Mucosa of rectum (tissue), 2 donors: ENCODE measurements around the gene SCYL1.

ENCODE experiments used
- H3K27ac ChIP-seq, 2 donors: one replicate each; pipeline ENCODE4 v1.7.0; 2013; ENCODE audit warnings: inconsistent platforms in 2 of 2, low read depth in 2 of 2, low read length in 2 of 2
- H3K27me3 ChIP-seq, 2 donors: one replicate each; pipeline ENCODE4 v1.7.0; 2013; ENCODE audit warnings: low read length in 2 of 2; ENCODE audit not compliant: control insufficient read depth in 2 of 2, insufficient read depth in 2 of 2
- H3K36me3 ChIP-seq, 2 donors: one replicate each; pipeline ENCODE4 v1.7.0; 2013; ENCODE audit warnings: low read length in 2 of 2; ENCODE audit not compliant: control insufficient read depth in 2 of 2, insufficient read depth in 2 of 2
- H3K4me1 ChIP-seq, 2 donors: one replicate each; pipeline ENCODE4 v1.7.0; 2013; ENCODE audit warnings: low read length in 2 of 2, mild to moderate bottlenecking in 1 of 2; ENCODE audit not compliant: control insufficient read depth in 2 of 2, insufficient read depth in 2 of 2
- H3K4me3 ChIP-seq, 2 donors: one replicate each; pipeline ENCODE4 v1.7.0; 2013; ENCODE audit warnings: low read length in 2 of 2
- H3K9ac ChIP-seq, 2 donors: one replicate each; pipeline ENCODE4 v1.7.0; 2013; ENCODE audit warnings: low read length in 2 of 2, low read depth in 1 of 2, mild to moderate bottlenecking in 1 of 2
- H3K9me3 ChIP-seq, 2 donors: one replicate each; pipeline ENCODE4 v1.7.0; 2013; ENCODE audit warnings: low read length in 2 of 2; ENCODE audit not compliant: control insufficient read depth in 2 of 2
- donor health status: healthy.
- donor health status: Normal muscosa, but diverticular disease.

SCYL1 gene

GRCh38 chr11:65493367-65494176 is 31.3 kb upstream of the SCYL1 start:
- Histone ChIP-seq H3K4me3 (no peak overlapping the region), H3K9ac (peak overlapping the region; percentile 47 to 76)

GRCh38 chr11:65496304-65497140 is 28.4 kb upstream of the SCYL1 start:
- Histone ChIP-seq H3K9ac (peak overlapping the region; percentile 78 to 81), H3K36me3 (peaks cover 9 to 14% of the 10 kb centered on the region in 2 donors), H3K27me3 (no peaks in the 10 kb centered on the region), H3K4me3 (peak overlapping the region; percentile 62 to 65), H3K27ac (peak overlapping the region; percentile 100), H3K9me3 (peaks cover 0 to 2% of the 10 kb centered on the region in 2 donors), H3K4me1 (peaks cover 40 to 48% of the 10 kb centered on the region in 2 donors)

More at GRCh38 chr11:65493367-65494176, 31.3 kb upstream of the SCYL1 start:
- Histone ChIP-seq H3K36me3 (no peaks in the 10 kb centered on the region), H3K4me1 (peaks cover 70 to 77% of the 10 kb centered on the region in 2 donors), H3K27me3 (no peaks in the 10 kb centered on the region), H3K9me3 (no peaks in the 10 kb centered on the region), H3K27ac (peak overlapping the region; percentile 92 to 96)

- H3K36me3 ChIP-seq, result peaks cover 18 to 23% of the 10 kb centered on the region in 2 donors
- peak overlapping the region; percentile 98 to 100 for H3K9ac ChIP-seq
- no peaks in the 10 kb centered on the region for H3K27me3 ChIP-seq
- H3K27ac ChIP-seq, result peak overlapping the region; percentile 100
- peaks cover 0 to 2% of the 10 kb centered on the region in 2 donors for H3K9me3 ChIP-seq
- H3K4me3 ChIP-seq, result peak overlapping the region; percentile 97 to 100
- H3K4me1 ChIP-seq, result peaks cover 31 to 39% of the 10 kb centered on the region in 2 donors
Measured at GRCh38 chr11:65497141-65498041, 27.5 kb upstream of the SCYL1 start.

- Histone ChIP-seq H3K27ac (peak overlapping the region; percentile 100), H3K9me3 (peaks cover 0 to 2% of the 10 kb centered on the region in 2 donors), H3K27me3 (no peaks in the 10 kb centered on the region), H3K4me3 (peak overlapping the region; percentile 97 to 100), H3K9ac (peak overlapping the region; percentile 98 to 100), H3K36me3 (peaks cover 26 to 31% of the 10 kb centered on the region in 2 donors), H3K4me1 (peaks cover 23 to 31% of the 10 kb centered on the region in 2 donors)
Measured at GRCh38 chr11:65498042-65498726, 26.7 kb upstream of the SCYL1 start.

- Histone ChIP-seq H3K4me1 (peaks cover 19 to 27% of the 10 kb centered on the region in 2 donors), H3K9me3 (peaks cover 0 to 2% of the 10 kb centered on the region in 2 donors), H3K9ac (peak overlapping the region; percentile 98 to 100), H3K27me3 (no peaks in the 10 kb centered on the region), H3K4me3 (peak overlapping the region; percentile 97 to 100), H3K27ac (peak overlapping the region; percentile 100), H3K36me3 (peaks cover 30 to 35% of the 10 kb centered on the region in 2 donors)
Measured at GRCh38 chr11:65498727-65498976, 26.2 kb upstream of the SCYL1 start.

- peaks cover 35 to 40% of the 10 kb centered on the region in 2 donors for H3K36me3 ChIP-seq
- peaks cover 0 to 2% of the 10 kb centered on the region in 2 donors for H3K9me3 ChIP-seq
- H3K27ac ChIP-seq, result peak within 1 kb of the TSS; percentile 100
- H3K9ac ChIP-seq, result peak within 1 kb of the TSS; percentile 98 to 100
- peak within 1 kb of the TSS; percentile 97 to 100 for H3K4me3 ChIP-seq
- peaks cover 19 to 24% of the 10 kb centered on the region in 2 donors for H3K4me1 ChIP-seq
- H3K27me3 ChIP-seq, result no peaks in the 10 kb centered on the region
Measured at GRCh38 chr11:65498977-65499712, 25.7 kb upstream of the SCYL1 start, which contains the start of gene MALAT1. MALAT1 (plus strand) TSS chr11:65499045.

- no peaks in the 10 kb centered on the region for H3K27me3 ChIP-seq
- H3K27ac ChIP-seq, result peak overlapping the region; percentile 100
- H3K4me1 ChIP-seq, result peaks cover 21 to 25% of the 10 kb centered on the region in 2 donors
- H3K36me3 ChIP-seq, result peaks cover 42 to 47% of the 10 kb centered on the region in 2 donors
- H3K4me3 ChIP-seq, result peak overlapping the region; percentile 97 to 100
- H3K9me3 ChIP-seq, result peaks cover 0 to 2% of the 10 kb centered on the region in 2 donors
- H3K9ac ChIP-seq, result peak overlapping the region; percentile 98 to 100
Measured at GRCh38 chr11:65499713-65500386, 25.0 kb upstream of the SCYL1 start.

GRCh38 chr11:65500387-65501185 is 24.3 kb upstream of the SCYL1 start:
- Histone ChIP-seq H3K4me1 (peaks cover 28 to 32% of the 10 kb centered on the region in 2 donors), H3K9me3 (peaks cover 0 to 2% of the 10 kb centered on the region in 2 donors), H3K36me3 (peaks cover 50 to 55% of the 10 kb centered on the region in 2 donors), H3K9ac (peak overlapping the region; percentile 98 to 100), H3K27ac (peak overlapping the region; percentile 100), H3K4me3 (peak overlapping the region; percentile 97 to 100), H3K27me3 (no peaks in the 10 kb centered on the region)
